WERI-Rb-1 (cell line): ENCODE data around the gene DDO.

Experiments used
- DNase-seq: peaks from one replicate; pipeline ENCODE4 v3.0.0-alpha.2; 2020
- H3K27ac ChIP-seq: fragments of 250-450 bp; sonication (Bioruptor Pico); 2 replicates; pipeline ENCODE4 v1.5.1; 2020; ENCODE audit warnings: mild to moderate bottlenecking, moderate library complexity
- H3K27me3 ChIP-seq: fragments of 250-450 bp; sonication (Bioruptor Pico); 2 replicates; pipeline ENCODE4 v1.5.1; 2021; ENCODE audit warnings: mild to moderate bottlenecking, low read depth, moderate library complexity; ENCODE audit not compliant: insufficient read depth, severe bottlenecking
- H3K36me3 ChIP-seq: fragments of 250-450 bp; sonication (Bioruptor Pico); 2 replicates; pipeline ENCODE4 v1.5.1; 2020; ENCODE audit warnings: mild to moderate bottlenecking, moderate library complexity
- H3K4me3 ChIP-seq: 2 replicates; pipeline ENCODE4 v1.5.1; 2011; ENCODE audit warnings: low read depth, mild to moderate bottlenecking, control low read depth, low read length
- H3K9me3 ChIP-seq: fragments of 250-450 bp; sonication (Bioruptor Pico); 2 replicates; pipeline ENCODE4 v1.5.1; 2021; ENCODE audit warnings: mild to moderate bottlenecking, moderate library complexity; ENCODE audit not compliant: severe bottlenecking
- TF ChIP-seq, protein P1 (sequence below): IDR thresholded peaks from 2 replicates; pipeline ENCODE4 v1.5.1; 2011; ENCODE audit warnings: low read depth, mild to moderate bottlenecking, control low read depth, inconsistent platforms, low read length

Gene DDO

GRCh38 chr6:110378552-110378951 lies 36.8 kb downstream of the DDO start:
- Histone ChIP-seq H3K4me3 (peak overlapping the region; percentile 3; the same call in 1 of the 2 replicates), H3K27ac (no peak overlapping the region; the same call in 1 of the 2 replicates), H3K27me3 (no peaks in the 10 kb centered on the region), H3K9me3 (peaks cover 6% of the 10 kb centered on the region), H3K36me3 (no peaks in the 10 kb centered on the region)
- peak; percentile 94 for DNase-seq
- TF ChIP-seq, protein P1, sequence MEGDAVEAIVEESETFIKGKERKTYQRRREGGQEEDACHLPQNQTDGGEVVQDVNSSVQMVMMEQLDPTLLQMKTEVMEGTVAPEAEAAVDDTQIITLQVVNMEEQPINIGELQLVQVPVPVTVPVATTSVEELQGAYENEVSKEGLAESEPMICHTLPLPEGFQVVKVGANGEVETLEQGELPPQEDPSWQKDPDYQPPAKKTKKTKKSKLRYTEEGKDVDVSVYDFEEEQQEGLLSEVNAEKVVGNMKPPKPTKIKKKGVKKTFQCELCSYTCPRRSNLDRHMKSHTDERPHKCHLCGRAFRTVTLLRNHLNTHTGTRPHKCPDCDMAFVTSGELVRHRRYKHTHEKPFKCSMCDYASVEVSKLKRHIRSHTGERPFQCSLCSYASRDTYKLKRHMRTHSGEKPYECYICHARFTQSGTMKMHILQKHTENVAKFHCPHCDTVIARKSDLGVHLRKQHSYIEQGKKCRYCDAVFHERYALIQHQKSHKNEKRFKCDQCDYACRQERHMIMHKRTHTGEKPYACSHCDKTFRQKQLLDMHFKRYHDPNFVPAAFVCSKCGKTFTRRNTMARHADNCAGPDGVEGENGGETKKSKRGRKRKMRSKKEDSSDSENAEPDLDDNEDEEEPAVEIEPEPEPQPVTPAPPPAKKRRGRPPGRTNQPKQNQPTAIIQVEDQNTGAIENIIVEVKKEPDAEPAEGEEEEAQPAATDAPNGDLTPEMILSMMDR: peak; percentile 55

DNA sequence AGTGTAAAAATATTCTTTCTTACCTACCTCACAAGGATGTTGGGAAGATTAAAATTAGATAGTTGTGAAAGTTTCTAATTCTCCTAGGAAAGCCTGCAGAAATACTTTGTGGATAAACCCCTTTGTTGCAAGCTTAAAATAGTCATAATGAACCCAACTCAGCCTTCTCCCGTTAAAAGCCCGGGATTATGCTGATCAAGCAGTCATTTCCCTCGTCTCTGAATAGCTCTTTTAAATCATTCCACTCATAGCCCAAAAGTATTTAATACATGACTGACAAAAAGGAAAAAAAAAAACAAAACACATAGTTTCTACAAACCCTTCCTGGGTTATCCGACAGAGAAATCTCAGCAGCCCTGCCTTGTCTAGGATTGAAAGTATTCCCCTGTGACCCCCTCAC lies 46.3 kb downstream of the DDO start:
- Histone ChIP-seq H3K9me3 (no peaks in the 10 kb centered on the region), H3K36me3 (no peaks in the 10 kb centered on the region), H3K27ac (no peak overlapping the region), H3K27me3 (no peaks in the 10 kb centered on the region), H3K4me3 (no peak overlapping the region)
- TF ChIP-seq, protein P1: no peak
- DNase-seq: no peak

GRCh38 chr6:110368284-110368683 lies 47.1 kb downstream of the DDO start:
- TF ChIP-seq, protein P1: no peak
- DNase-seq: no peak
- no peaks in the 10 kb centered on the region for H3K27me3 ChIP-seq
- H3K36me3 ChIP-seq: no peaks in the 10 kb centered on the region
- H3K9me3 ChIP-seq: no peaks in the 10 kb centered on the region
- no peak overlapping the region for H3K27ac ChIP-seq
- no peak overlapping the region for H3K4me3 ChIP-seq

- no peaks in the 10 kb centered on the region for H3K9me3 ChIP-seq
- H3K27me3 ChIP-seq: no peaks in the 10 kb centered on the region
- TF ChIP-seq, protein P1: no peak
- no peak overlapping the region for H3K27ac ChIP-seq
- no peak for DNase-seq
- H3K36me3 ChIP-seq: no peaks in the 10 kb centered on the region
- no peak overlapping the region for H3K4me3 ChIP-seq
These were observed 47.5 kb downstream of the DDO start for GRCh38 chr6:110367825-110368224.

DNA sequence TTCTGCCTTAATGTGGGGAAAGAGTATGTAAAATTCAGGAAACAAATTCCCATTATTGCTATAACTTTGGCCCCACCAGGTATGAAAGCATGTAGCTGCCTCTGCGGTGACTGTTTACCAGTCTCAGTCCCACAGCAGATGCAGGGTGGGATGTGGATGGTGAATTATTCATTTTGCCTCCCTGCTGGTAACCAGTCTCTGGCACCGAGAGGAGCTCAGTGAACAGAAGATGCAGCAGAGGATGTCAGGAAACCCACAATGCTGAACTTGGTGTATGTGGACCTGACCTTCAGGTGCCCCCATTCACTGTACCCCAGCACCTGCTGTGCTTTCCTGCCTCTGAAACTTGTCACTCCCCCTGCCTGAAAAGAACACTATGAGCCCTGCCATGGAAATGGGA lies 48.4 kb downstream of the DDO start:
- no peaks in the 10 kb centered on the region for H3K27me3 ChIP-seq
- DNase-seq: no peak
- no peak overlapping the region for H3K4me3 ChIP-seq
- H3K9me3 ChIP-seq: no peaks in the 10 kb centered on the region
- TF ChIP-seq, protein P1: no peak
- no peaks in the 10 kb centered on the region for H3K36me3 ChIP-seq
- H3K27ac ChIP-seq: no peak overlapping the region

- H3K27ac ChIP-seq: no peak overlapping the region
- H3K27me3 ChIP-seq: no peaks in the 10 kb centered on the region
These were observed 49.1 kb downstream of the DDO start for GRCh38 chr6:110366256-110366655.

More at GRCh38 chr6:110366256-110366655, 49.1 kb downstream of the DDO start:
- H3K36me3 ChIP-seq: no peaks in the 10 kb centered on the region
- H3K4me3 ChIP-seq: no peak overlapping the region
- TF ChIP-seq, protein P1: no peak
- no peak for DNase-seq
- H3K9me3 ChIP-seq: no peaks in the 10 kb centered on the region
